ENCODE results near the gene HNRNPF. TPM values are rescaled to one million over a fixed set of nuclear protein-coding genes. Genes with fewer than 3 reads are reported as not detected.

The HNRNPF gene
- total RNA-seq, 4 donors from 2014 or later, result 154 to 229 (median 189) TPM

- 0 to 4% methylated on average over 9 to 36 of the region's 63 CpGs for WGBS, 2 donors
- H3K27ac ChIP-seq, result peak overlapping the region; percentile 85 to 98 (median 92)
- H3K4me3 ChIP-seq, result peak overlapping the region; percentile 46 to 73 (median 58)
- no peak for TF ChIP-seq CTCF (IDR thresholded peaks at IDR 0.05)
- TF ChIP-seq POLR2A (IDR thresholded peaks at IDR 0.05), result peak in 2 of 4 donors; percentile 63 to 69
- no peaks in the 10 kb centered on the region for H3K9me3 ChIP-seq
- no peaks in the 10 kb centered on the region for H3K36me3 ChIP-seq
- DNase-seq, result peak; percentile 24
- intact Hi-C loops (cut with DNase I), result no loop called here
- H3K27me3 ChIP-seq, result no peaks in the 10 kb centered on the region
- peaks cover 0 to 35% (median 5%) of the 10 kb centered on the region in 3 donors for H3K4me1 ChIP-seq
Measured at GRCh38 chr10:43420369-43421200, 11.6 kb upstream of the HNRNPF start.

GRCh38 chr10:43419997-43420368 lies 11.0 kb upstream of the HNRNPF start:
- WGBS, 2 donors, result 63 to 82% methylated on average over 13 to 18 of the region's 18 CpGs
- TF ChIP-seq CTCF (IDR thresholded peaks at IDR 0.05), result no peak
- TF ChIP-seq POLR2A (IDR thresholded peaks at IDR 0.05), result no peak
- DNase-seq, result no peak

GRCh38 chr10:43417950-43418768 lies 9.2 kb upstream of the HNRNPF start:
- no peak for DNase-seq
- Histone ChIP-seq H3K9me3 (no peaks in the 10 kb centered on the region), H3K4me1 (peaks cover 0 to 35% (median 5%) of the 10 kb centered on the region in 3 donors), H3K27me3 (no peaks in the 10 kb centered on the region), H3K27ac (peak overlapping the region in 2 of 4 donors; percentile 36 to 75), H3K4me3 (no peak overlapping the region), H3K36me3 (no peaks in the 10 kb centered on the region)
- TF ChIP-seq POLR2A (IDR thresholded peaks at IDR 0.05) (no peak), CTCF (IDR thresholded peaks at IDR 0.05) (no peak)
- intact Hi-C loops (cut with DNase I), result no loop called here
- WGBS, 2 donors, result 66 to 80% methylated on average over 14 of the region's 14 CpGs

More at GRCh38 chr10:43419997-43420368, 11.0 kb upstream of the HNRNPF start:
- intact Hi-C loops (cut with DNase I), result no loop called here
- Histone ChIP-seq H3K4me3 (peak overlapping the region; percentile 46 to 73 (median 58)), H3K27me3 (no peaks in the 10 kb centered on the region), H3K27ac (peak overlapping the region; percentile 85 to 98 (median 92)), H3K36me3 (no peaks in the 10 kb centered on the region), H3K9me3 (no peaks in the 10 kb centered on the region), H3K4me1 (peaks cover 0 to 35% (median 5%) of the 10 kb centered on the region in 3 donors)

GRCh38 chr10:43415544-43415943 lies 6.6 kb upstream of the HNRNPF start:
- no peak overlapping the region for H3K27ac ChIP-seq
- intact Hi-C loops (cut with DNase I), result no loop called here
- WGBS, 2 donors, result 67 to 80% methylated on average over 9 to 10 of the region's 10 CpGs

More at GRCh38 chr10:43415544-43415943, 6.6 kb upstream of the HNRNPF start:
- DNase-seq, result no peak
- Histone ChIP-seq H3K9me3 (no peaks in the 10 kb centered on the region), H3K27me3 (no peaks in the 10 kb centered on the region), H3K36me3 (no peaks in the 10 kb centered on the region), H3K4me1 (peaks cover 0 to 22% (median 5%) of the 10 kb centered on the region in 3 donors), H3K4me3 (no peak overlapping the region)
- TF ChIP-seq CTCF (IDR thresholded peaks at IDR 0.05), result no peak
- no peak for TF ChIP-seq POLR2A (IDR thresholded peaks at IDR 0.05)

Measured in esophagus squamous epithelium (tissue), 5 donors.